Fibroblast of skin of left quadriceps (primary cell): ENCODE measurements around the gene APBA2.

Source experiments
- DNase-seq, 2 experiments: peaks; one replicate each; pipeline ENCODE4 v3.0.0-alpha.2; 2013; ENCODE audit warnings: low read depth in 2 of 2

APBA2 gene

GRCh38 chr15:29119847-29120246 is 234.1 kb downstream of the APBA2 start:
- DNase-seq = no peak

DNA sequence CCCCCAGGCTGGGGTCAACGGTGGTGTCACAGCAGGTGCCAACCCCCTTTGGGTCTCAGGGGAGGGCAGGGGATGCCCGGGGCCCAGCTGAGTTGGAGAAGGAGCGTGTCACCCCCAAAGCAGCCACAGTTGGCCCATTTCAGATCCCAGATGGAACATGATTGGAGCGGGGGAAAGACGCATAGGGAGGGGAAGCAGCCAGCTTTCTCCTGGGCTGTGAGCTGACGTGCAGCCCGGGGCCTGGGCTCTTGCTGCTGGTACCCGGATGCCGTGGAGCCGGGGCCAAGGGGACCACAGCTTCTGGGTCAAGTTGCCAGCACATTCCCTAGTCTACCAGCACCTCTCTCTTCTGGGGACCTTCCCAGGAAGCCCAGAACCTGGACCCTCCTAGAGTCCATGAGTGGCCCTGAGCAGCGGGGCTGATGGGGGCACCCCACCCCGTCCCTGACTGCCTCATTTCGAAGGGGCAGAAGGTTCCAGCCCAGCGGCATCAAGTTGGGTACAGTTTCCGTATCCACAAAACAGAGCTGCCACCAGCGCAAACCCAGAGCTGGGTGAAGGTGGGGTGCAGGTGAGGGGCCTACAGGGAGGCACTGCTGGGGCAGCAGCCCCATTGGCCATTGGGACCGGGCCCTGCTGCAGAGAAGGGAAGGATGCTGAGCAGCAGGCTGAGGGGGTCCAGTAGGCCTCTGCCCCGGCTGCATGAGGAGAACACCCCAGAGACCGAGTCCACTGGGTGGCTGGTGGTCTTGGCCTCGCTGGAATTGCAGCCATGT is 235.0 kb downstream of the APBA2 start:
- no peak for DNase-seq

- no peak for DNase-seq
Observed at GRCh38 chr15:29121369-29121656, 235.5 kb downstream of the APBA2 start.

DNA sequence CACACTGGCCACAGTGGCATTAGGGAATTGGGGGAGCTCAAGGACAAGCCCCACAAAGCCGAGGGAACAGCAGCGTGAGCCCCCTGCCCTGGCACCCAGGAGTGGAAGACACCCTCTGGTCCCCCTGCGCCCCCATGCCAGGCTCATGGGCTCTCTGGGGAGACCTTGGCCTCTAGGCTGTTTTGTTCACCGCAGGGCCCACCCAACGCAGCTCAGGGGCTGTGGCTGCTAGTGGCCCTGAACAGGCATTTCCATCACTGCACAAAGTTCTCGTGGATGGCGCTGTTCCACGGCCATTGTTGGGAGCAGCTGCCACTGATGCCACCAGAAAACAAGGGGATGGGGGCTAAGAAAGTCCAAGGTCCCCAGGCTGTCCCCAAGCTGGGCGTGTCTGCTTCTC is 236.1 kb downstream of the APBA2 start:
- no peak for DNase-seq

GRCh38 chr15:29122506-29122905 is 236.7 kb downstream of the APBA2 start:
- no peak for DNase-seq

DNA sequence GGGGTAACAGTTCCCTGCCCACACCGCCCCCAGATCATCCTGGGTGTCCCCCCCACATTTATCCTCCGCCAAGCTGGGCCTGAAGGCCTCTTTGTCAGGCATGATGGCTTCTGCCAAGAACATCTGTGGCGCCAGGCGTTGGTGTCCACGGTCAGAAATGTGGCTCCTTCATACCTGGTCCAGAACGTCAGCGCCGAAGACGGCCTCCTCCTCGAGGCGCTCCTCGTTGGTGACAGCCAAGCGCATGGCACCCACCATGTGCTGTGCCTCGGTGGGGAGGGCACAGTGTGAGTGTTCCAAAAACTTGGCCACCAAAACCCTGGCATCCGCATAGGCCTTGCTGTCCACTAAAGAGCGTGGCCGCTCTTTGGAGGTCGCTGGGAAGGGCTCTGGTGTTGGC is 237.4 kb downstream of the APBA2 start:
- DNase-seq = no peak

DNA sequence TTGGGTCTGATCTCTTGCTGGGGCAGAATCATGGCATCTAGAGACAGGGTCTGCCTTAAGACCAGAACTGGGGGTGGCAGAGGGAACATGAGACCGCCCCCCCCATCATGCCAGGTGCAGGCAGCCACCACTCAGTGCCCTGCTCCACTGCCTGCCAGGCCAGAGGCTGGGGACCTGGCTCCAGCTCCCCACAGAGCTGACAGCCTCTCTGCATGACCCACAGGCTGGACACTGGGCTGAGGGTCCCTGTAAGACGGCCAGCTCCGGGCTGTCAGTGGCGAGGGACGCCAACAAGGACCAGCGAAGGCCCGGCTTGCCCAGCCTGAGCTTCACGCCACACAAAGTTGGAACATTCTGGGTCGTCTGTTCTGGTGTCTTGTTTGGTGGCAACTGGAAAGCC is 238.2 kb downstream of the APBA2 start:
- no peak for DNase-seq

GRCh38 chr15:29124581-29125381 is 239.0 kb downstream of the APBA2 start:
- DNase-seq = peak in 1 of 2 experiments; percentile 14

DNA sequence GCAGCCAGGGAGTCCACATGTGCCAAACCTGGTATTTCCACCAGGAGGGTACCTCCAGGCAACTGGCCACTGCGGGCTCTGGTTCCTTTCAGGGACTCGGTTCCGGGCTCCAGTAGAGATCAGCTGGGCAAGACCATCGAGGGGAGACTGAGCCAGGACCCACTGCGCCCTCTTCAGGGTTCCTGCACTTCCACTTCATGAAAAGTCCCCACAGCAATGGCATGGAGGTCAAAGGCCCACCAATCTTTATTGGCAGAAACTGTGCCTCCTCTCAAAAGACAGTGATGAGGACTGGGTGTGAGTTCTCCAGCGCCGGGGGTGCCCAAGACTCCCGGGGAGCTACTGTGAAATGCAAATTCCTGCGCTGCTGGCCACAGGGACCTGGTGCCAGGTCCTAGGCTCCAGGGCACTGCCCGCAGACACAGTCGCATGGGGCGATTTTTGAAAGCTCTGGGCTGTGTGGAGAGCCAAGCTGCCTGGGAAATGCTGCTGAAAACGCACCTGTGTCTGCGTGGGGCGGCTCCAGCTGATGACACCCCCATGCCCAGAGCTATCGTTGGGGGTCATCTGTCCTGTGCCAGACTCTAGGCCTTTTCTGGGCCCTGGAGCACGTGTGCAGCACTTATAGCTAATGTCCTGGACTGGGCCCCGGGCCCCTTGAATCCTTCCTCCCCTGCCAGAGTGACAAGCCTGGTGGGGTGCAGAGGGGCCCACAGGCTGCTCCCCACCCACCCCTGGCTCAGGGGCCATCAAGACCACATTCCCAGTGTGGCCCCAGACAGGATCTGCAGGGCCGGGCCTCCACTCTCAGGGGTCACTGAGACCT is 239.8 kb downstream of the APBA2 start:
- DNase-seq = no peak

GRCh38 chr15:29126208-29126536 is 240.4 kb downstream of the APBA2 start:
- DNase-seq = no peak

DNA sequence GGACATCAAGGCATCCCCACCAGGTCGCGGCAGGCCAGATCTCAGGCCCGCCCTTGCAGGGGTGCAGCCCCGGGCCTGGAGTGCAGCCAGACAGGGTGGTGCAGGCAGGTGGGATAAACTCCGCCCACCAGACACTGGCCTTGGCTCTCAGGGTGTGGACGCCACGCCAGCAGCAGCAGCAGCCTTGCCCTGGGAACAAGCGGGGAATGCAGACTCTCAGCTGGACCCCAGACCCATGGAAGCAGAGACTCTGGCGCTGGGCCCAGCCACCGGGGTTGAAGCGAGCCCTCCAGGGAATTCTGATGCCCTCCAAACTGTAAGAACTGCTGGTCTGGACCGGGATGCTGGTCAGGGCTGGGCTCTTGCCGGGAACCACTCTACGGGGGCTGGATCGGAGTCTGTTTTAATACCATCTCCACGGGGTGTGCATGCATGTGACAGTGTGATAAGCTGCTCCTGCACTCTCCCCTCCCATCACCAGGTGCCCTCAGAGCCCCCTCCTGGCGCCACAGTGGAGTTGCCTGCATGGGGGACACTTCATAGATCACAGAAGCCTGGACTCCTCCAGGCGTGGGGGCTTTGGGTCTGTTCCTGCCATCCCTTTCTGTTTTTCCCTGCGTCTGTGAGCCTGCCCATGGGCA is 241.2 kb downstream of the APBA2 start:
- DNase-seq = no peak

DNA sequence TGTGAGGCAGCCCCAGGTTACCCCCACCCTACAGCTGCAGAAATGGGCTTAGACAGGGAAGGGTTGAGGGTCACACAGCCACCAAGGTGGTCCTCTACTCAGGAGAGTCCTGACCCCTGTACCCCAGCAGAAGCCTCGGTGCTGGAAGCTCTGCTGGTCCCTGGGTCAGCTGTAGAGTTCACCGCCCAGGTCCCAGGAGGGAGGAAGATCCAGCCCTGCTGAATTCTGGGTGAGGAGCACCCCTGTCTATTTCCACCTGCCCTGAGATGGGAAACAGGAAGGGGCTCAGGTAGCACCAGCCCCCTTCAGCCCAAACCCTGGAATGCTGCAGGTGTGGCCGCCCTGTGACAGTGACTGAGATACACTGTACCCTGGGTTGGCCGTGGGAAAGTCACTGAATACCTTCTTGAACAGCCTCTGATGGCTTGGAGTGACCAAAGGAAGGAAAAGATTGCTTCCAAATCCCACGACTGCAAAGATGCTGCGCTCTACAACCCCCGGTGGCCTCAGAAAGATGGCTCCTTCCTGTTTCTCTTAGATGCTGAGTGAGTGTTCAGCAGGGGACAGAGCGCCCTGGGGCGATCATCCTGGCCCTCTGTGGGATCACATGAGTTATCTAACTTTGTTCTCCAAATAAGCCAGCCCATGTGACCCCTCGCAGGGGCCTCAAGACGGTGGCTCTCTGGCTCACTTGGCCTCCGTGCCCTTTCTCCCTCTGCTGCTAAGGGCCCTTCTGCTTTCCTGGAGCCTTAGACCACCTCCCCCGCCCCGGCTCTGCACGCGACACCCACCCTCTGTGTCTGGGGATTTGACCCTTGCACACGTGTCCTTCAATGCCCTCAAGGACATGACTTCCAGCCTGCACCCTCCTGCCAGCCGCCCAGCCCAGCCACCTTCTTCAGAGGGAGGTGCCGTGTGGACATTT is 242.0 kb downstream of the APBA2 start:
- DNase-seq = no peak

- DNase-seq = no peak
Observed at GRCh38 chr15:29128671-29129070, 242.9 kb downstream of the APBA2 start.

DNA sequence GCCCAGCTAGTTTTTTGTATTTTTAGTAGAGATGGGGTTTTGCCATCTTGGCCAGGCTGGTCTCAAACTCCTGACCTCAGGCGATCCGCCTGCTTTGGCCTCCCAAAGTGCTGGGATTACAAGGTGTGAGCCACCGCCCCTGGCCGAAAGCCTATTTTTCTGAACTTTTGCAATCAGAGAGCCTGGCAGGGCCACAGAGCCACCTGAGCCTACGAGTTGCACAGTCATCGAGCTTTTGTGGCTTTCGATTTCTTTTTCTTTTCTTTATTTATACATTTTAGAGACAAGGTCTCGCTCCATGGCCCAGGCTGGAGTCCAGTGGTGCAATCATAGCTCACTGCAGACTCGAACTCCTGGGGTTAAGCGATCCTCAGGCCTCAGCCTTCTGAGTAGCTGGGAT is 243.4 kb downstream of the APBA2 start:
- no peak for DNase-seq

DNA sequence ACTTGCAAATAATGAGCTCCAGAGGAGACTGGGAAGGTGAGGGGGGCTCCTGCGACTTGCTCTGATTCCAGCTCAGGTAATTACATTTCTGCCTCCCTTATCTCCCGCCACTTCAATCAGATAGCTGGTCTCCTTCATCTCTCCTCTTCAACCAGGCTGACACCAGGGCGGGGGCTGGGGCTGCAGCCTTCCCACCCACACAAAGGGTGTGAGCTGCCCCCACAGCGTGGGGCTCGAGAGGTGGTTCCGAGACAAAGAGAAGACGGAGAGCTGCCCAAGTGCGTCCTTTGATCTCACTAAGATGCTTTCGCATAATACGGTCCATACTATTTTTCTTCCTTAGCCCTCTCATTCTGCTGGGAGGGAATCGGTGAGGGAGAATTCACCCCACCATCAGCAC is 244.2 kb downstream of the APBA2 start:
- DNase-seq = no peak

GRCh38 chr15:29130476-29130875 is 244.7 kb downstream of the APBA2 start:
- DNase-seq = no peak

DNA sequence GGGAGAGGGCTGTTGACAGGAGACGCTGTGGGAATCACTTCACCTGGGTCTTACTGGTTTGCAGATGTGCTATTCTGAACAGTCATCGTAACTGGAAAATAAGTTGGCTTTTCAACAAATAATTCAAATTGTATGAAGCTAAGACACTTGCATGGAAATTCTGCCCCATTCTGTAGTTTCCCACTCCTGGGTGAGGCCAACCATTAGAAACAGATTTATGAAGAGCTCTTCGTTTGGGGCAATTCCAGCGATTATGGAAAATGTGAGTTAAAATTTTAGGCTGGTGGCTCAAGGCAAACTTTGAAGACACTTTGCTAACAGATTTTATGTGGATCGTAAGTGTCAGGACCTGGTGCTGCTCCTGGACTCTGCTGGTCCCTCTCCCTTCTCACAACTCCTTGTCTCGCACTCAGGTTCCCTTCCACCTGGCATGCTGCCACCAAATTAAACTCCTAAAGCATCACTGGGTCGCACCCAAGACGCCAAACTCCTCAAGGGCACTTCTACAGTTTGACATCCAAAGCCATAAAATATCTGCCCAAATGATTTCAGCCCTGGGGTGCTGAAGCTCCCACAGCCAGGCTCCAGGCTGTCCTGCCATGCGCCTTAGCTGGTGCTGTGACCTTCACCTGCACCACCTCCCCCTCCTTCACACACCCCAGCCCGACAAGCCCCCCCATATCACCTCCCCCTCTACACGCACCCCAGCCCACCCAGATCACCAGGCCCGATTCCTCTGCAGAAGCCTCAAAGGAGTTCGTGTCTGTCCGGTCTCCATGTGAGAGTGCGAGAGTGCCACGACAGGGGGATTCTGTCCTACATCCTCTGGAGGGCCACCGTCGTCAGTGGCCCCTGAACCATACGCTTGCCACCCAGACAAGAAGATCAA is 245.4 kb downstream of the APBA2 start:
- no peak for DNase-seq

DNA sequence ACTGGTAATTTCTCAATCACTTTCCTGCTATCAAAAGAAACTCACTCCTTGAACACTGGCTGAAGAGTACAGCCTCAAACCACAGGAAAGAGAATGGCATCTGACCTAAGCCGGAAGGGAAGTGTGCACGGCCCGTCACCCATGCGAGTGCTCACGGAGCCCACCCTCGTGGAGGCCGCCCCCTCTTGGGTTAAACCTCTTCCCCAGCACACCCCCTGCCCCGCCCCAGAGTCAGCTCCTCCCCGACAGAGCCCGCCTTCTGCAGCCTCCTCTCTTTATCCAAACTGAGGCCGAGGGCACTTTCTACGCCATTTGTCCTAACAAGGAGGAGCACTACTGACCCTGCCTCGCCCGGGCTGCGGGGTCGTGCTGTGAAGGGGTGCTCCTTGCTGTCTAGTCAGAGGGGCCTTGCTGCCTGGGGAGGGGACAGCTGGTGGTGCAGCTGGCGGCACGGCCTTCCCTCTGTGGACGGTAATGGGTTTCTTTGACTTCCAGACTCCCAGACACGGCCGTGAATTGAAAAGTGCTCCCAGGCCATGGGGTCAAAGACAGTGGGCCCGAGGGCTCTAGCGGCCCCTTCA is 246.2 kb downstream of the APBA2 start:
- no peak for DNase-seq

- DNase-seq = no peak
Observed at GRCh38 chr15:29132735-29133181, 247.0 kb downstream of the APBA2 start.

DNA sequence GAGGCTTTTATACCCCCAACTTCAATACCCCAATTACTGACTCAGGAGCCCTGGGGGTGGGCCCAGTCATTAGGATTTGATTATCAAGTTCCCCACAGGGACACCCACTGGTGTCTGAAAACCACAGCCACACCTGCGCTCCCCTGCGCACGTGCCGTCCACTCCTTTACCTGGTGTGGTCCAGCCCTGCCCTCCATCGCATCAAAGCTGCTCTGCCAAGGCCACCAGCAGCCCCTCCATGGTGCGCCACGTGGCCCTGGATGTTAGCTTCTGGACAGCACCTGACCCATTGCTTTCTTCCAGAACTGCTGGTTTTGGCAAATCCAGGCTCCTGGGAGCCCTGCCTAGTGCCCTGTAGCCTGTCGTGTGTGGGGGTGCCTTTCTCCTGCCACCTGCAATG is 247.5 kb downstream of the APBA2 start:
- no peak for DNase-seq
